K562 (cell line): Measurements from ENCODE around the gene VPS11. TPM values are rescaled to one million over a fixed set of nuclear protein-coding genes. Genes with fewer than 3 reads are reported as not detected.

Source experiments
- HDGF ChIP-seq: fragments of 450-650 bp; IDR thresholded peaks from 2 replicates; pipeline ENCODE4 v1.6.1; 2016
- JUND ChIP-seq, 2 experiments: IDR thresholded peaks; 2 replicates in 1 of 2; 3 replicates in 1 of 2; pipeline ENCODE4 v1.6.1; 2011; ENCODE audit warnings: borderline replicate concordance in 2 of 2, low read depth in 2 of 2, low read length in 2 of 2, improper control_type of control experiment in 1 of 2, missing biosample characterization in 1 of 2, missing genetic modification characterization in 1 of 2, missing genetic modification reagents in 1 of 2
- KAT8 ChIP-seq: fragments of 450-650 bp; IDR thresholded peaks from 2 replicates; pipeline ENCODE4 v1.6.1; 2016; ENCODE audit warnings: low read depth, mild to moderate bottlenecking
- NFXL1 ChIP-seq: fragments of 450-650 bp; formaldehyde crosslinking; IDR thresholded peaks from 2 replicates; pipeline ENCODE4 v1.4.0; 2021; ENCODE audit warnings: mild to moderate bottlenecking
- polyA plus RNA-seq, 8 experiments: library from polyadenylated mRNA; depleted of rRNA in 4 of 8; stranded (reverse) in 5 of 8; unstranded in 3 of 8; fragments of >200 nt; fragmentation: Nextera tagmentation in 2 of 8; fragmentation: Illumina TruSeq in 1 of 8; extraction: Ambion mirVana in 2 of 8; extraction: Trizol in 1 of 8; gene quantifications; 2 replicates each; pipeline versions ENCODE4 v1.2.1 to v1.2.3, GENCODE V29; 2011 to 2014; ENCODE audit warnings: inconsistent platforms in 1 of 8, missing spikeins in 1 of 8
- total RNA-seq, 7 experiments: library from RNA; depleted of rRNA in 6 of 7; stranded (reverse); fragments of >200 nt in 6 of 7; fragmentation: Illumina TruSeq in 2 of 7; extraction: Trizol in 2 of 7; gene quantifications; 2 replicates each; pipeline versions ENCODE4 v1.2.1 to v1.2.3, GENCODE V29; 2011 to 2021; ENCODE audit warnings: low replicate concordance in 1 of 7
- TF ChIP-seq, protein P1 (sequence below): fragments of 250-450 bp; sonication (Bioruptor Pico); IDR thresholded peaks from 2 replicates; pipeline ENCODE4 v1.5.0; 2021
- TF ChIP-seq, protein P2 (sequence below): fragments of 450-650 bp; IDR thresholded peaks from 2 replicates; pipeline ENCODE4 v1.6.1; 2017; ENCODE audit warnings: antibody characterized with exemption, mild to moderate bottlenecking
- TF ChIP-seq, protein P3 (sequence below): fragments of 450-650 bp; IDR thresholded peaks from 2 replicates; pipeline ENCODE4 v1.6.1; 2016; ENCODE audit warnings: mild to moderate bottlenecking

The VPS11 gene
- total and polyA plus RNA-seq, 9 of the 15 experiments (the other 6 are each of a cell fraction or from before 2014, with no cell fraction given): 14.1 to 35.5 (median 27.5) TPM

DNA sequence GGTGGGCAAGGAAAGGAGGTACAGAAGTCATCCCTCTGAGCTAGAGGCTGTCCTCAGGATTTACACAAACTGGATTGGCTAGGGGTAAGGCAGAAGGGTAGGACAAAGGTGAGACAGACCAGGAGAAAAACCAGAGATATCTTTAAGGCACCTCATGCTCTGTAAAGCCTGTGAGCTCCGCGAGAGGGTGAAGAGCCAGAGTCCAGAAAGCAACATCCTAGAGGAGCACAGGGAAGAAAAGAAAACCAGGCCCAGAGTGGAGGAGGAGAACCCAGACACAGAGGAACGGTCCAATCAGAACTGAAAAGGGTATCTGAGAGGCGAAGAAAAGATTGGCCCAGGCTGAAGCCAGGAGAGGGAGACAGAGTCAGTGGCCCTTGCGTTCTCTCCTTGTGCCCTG, 42.1 kb upstream of the VPS11 start (continued):
- TF ChIP-seq, protein P1, sequence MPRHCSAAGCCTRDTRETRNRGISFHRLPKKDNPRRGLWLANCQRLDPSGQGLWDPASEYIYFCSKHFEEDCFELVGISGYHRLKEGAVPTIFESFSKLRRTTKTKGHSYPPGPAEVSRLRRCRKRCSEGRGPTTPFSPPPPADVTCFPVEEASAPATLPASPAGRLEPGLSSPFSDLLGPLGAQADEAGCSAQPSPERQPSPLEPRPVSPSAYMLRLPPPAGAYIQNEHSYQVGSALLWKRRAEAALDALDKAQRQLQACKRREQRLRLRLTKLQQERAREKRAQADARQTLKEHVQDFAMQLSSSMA (CRISPR knock-in tag): no peak
- TF ChIP-seq HDGF (no peak), KAT8 (no peak), NFXL1 (CRISPR knock-in tag) (no peak), JUND (IDR thresholded peaks at IDR 0.05; ENCODE audit: borderline replicate concordance, low read depth, low read length) (no peak), JUND (tag; IDR thresholded peaks at IDR 0.05; ENCODE audit: borderline replicate concordance, low read depth, low read length) (no peak)
- TF ChIP-seq, protein P2, sequence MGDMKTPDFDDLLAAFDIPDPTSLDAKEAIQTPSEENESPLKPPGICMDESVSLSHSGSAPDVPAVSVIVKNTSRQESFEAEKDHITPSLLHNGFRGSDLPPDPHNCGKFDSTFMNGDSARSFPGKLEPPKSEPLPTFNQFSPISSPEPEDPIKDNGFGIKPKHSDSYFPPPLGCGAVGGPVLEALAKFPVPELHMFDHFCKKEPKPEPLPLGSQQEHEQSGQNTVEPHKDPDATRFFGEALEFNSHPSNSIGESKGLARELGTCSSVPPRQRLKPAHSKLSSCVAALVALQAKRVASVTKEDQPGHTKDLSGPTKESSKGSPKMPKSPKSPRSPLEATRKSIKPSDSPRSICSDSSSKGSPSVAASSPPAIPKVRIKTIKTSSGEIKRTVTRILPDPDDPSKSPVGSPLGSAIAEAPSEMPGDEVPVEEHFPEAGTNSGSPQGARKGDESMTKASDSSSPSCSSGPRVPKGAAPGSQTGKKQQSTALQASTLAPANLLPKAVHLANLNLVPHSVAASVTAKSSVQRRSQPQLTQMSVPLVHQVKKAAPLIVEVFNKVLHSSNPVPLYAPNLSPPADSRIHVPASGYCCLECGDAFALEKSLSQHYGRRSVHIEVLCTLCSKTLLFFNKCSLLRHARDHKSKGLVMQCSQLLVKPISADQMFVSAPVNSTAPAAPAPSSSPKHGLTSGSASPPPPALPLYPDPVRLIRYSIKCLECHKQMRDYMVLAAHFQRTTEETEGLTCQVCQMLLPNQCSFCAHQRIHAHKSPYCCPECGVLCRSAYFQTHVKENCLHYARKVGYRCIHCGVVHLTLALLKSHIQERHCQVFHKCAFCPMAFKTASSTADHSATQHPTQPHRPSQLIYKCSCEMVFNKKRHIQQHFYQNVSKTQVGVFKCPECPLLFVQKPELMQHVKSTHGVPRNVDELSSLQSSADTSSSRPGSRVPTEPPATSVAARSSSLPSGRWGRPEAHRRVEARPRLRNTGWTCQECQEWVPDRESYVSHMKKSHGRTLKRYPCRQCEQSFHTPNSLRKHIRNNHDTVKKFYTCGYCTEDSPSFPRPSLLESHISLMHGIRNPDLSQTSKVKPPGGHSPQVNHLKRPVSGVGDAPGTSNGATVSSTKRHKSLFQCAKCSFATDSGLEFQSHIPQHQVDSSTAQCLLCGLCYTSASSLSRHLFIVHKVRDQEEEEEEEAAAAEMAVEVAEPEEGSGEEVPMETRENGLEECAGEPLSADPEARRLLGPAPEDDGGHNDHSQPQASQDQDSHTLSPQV: no peak
- TF ChIP-seq, protein P3, sequence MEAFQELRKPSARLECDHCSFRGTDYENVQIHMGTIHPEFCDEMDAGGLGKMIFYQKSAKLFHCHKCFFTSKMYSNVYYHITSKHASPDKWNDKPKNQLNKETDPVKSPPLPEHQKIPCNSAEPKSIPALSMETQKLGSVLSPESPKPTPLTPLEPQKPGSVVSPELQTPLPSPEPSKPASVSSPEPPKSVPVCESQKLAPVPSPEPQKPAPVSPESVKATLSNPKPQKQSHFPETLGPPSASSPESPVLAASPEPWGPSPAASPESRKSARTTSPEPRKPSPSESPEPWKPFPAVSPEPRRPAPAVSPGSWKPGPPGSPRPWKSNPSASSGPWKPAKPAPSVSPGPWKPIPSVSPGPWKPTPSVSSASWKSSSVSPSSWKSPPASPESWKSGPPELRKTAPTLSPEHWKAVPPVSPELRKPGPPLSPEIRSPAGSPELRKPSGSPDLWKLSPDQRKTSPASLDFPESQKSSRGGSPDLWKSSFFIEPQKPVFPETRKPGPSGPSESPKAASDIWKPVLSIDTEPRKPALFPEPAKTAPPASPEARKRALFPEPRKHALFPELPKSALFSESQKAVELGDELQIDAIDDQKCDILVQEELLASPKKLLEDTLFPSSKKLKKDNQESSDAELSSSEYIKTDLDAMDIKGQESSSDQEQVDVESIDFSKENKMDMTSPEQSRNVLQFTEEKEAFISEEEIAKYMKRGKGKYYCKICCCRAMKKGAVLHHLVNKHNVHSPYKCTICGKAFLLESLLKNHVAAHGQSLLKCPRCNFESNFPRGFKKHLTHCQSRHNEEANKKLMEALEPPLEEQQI: no peak
